GM10266 (cell line): Measurements from ENCODE around the gene BDKRB2.

ENCODE experiments used
- DNase-seq: peaks from one replicate; pipeline ENCODE4 v3.0.0; 2012; ENCODE audit errors: extremely low spot score
- TF ChIP-seq, protein P1 (sequence below): IDR thresholded peaks from 2 replicates; pipeline ENCODE4 v1.5.1; 2012; ENCODE audit warnings: mild to moderate bottlenecking, low read depth; ENCODE audit not compliant: control insufficient read depth, insufficient read depth; ENCODE audit errors: missing control alignments

BDKRB2 gene

GRCh38 chr14:96207686-96208085, 3.0 kb downstream of the BDKRB2 start:
- TF ChIP-seq, protein P1, sequence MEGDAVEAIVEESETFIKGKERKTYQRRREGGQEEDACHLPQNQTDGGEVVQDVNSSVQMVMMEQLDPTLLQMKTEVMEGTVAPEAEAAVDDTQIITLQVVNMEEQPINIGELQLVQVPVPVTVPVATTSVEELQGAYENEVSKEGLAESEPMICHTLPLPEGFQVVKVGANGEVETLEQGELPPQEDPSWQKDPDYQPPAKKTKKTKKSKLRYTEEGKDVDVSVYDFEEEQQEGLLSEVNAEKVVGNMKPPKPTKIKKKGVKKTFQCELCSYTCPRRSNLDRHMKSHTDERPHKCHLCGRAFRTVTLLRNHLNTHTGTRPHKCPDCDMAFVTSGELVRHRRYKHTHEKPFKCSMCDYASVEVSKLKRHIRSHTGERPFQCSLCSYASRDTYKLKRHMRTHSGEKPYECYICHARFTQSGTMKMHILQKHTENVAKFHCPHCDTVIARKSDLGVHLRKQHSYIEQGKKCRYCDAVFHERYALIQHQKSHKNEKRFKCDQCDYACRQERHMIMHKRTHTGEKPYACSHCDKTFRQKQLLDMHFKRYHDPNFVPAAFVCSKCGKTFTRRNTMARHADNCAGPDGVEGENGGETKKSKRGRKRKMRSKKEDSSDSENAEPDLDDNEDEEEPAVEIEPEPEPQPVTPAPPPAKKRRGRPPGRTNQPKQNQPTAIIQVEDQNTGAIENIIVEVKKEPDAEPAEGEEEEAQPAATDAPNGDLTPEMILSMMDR: no peak
- DNase-seq: no peak

DNA sequence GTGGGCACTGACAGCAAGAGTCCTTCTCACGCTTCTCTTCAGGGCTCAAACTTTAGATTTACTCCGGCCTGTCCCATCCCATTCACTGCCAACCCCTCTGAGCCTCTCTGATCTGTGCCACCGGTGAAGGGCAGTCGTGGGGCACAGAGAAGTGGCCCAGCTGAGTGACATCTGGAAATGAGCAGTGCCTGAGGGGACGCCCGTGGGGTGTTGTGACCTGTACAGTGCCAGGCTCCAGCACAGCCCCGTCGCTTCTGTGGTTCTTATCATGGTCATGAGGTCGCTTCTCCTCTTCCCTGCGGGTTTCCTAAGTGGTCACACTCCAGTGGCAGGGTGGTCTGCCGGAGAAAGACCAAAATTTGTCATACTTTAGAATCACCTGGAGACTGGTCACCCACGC, 4.1 kb downstream of the BDKRB2 start:
- TF ChIP-seq, protein P1: no peak
- DNase-seq: no peak

GRCh38 chr14:96212140-96212539, 7.5 kb downstream of the BDKRB2 start:
- no peak for DNase-seq
- TF ChIP-seq, protein P1: no peak

DNA sequence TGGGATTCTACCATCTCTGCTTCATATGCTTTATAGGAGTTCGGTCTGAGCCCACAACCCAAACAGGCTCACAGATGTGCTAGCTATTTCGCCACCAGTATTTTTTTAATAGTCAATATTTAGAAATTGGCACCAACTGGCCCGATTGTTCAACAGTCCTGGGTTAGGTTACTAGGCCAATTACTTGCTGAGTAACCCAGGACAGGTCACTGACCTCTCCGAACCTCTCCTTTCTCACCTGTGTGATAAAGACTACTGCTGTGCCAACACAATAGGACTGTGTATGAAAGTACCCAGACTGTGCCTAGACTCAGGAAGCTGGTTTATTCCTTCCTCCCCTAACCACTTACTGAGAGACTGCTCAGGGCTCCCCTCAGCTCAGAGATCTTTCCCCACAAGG, 8.3 kb downstream of the BDKRB2 start:
- DNase-seq: no peak
- TF ChIP-seq, protein P1: no peak

- TF ChIP-seq, protein P1: no peak
- no peak for DNase-seq
Measured at GRCh38 chr14:96213871-96214465, 9.3 kb downstream of the BDKRB2 start.

DNA sequence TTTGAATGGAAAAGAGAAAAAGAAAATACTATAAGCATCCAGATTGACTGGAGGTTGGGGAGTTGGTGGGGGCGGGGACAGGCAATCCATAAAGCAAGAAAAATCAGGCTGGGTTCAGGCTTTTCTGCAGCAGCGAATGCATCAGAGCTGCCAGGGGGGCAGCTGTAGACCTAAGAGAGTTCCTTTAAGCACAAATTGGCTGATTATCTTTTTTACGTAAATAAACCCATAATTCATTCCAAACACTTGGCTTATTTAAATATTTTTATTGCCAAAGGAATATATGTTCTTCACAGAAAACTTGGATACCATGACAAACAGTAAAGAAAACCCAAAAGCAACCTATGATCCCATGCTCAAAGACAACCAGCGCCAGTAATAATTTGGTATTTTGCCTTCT, 10.2 kb downstream of the BDKRB2 start:
- TF ChIP-seq, protein P1: no peak
- no peak for DNase-seq

DNA sequence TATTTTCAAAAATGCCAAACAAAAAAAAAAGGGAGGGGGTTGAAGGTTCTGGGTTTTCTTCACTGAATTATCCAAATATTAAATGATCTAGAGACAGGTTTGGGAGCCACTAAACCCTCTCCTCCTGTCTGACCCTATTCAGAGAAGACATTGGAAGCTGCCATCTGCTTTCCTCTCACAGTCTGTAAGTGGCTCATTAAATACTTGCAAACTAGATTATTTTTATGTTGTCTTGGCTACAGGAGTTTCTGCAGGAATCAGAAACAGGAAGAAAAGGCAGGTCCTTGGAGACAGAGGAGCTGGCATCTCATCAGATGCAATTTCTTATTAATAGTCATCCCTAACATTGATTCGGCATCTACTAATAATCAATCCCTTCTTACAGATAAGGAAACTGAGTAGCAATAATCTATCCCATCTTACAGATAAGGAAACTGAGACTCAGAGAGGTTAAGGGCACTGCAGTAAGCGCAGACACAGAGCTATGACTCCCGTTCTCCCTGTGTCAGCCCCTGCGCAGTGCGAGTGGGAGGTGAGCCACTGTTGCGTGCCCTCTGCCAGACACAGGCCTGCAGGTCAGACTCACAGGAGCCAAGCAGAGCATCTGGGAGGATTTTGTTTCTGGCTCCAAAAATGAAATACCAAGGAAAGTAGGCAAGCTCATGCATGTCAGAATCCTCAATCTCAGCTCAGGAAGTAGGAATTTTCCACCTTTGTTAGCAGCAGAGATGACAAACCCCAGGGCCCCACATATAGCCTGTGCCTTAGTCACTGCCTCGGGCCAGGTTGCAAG, 11.0 kb downstream of the BDKRB2 start:
- DNase-seq: no peak
- TF ChIP-seq, protein P1: no peak
